KMS-11 (cell line): ENCODE data around the gene ECT2L.

Source experiments
- H2AFZ ChIP-seq: fragments of 200-600 bp; sonication (generic); 2 replicates; pipeline ENCODE4 v1.6.1; 2016; ENCODE audit warnings: antibody characterized with exemption, mixed run types, low read depth
- H3K27ac ChIP-seq: fragments of 200-600 bp; sonication (generic); 2 replicates; pipeline ENCODE4 v1.6.1; 2016; ENCODE audit warnings: mild to moderate bottlenecking, mixed run types
- H3K27me3 ChIP-seq: fragments of 200-600 bp; sonication (generic); 2 replicates; pipeline ENCODE4 v1.6.1; 2017; ENCODE audit warnings: mild to moderate bottlenecking, low read depth, mixed run types, moderate library complexity; ENCODE audit not compliant: insufficient read depth
- H3K36me3 ChIP-seq: fragments of 200-600 bp; sonication (generic); 2 replicates; pipeline ENCODE4 v1.6.1; 2017; ENCODE audit warnings: mild to moderate bottlenecking, mixed run types; ENCODE audit not compliant: insufficient read depth
- H3K4me1 ChIP-seq: fragments of 200-600 bp; sonication (generic); 2 replicates; pipeline ENCODE4 v1.6.1; 2016; ENCODE audit warnings: mild to moderate bottlenecking, low read depth, mixed run types; ENCODE audit not compliant: poor library complexity, severe bottlenecking
- H3K4me2 ChIP-seq: fragments of 200-600 bp; sonication (generic); 2 replicates; pipeline ENCODE4 v1.7.0; 2016; ENCODE audit warnings: mild to moderate bottlenecking, mixed run types
- H3K4me3 ChIP-seq: fragments of 200-600 bp; sonication (generic); IDR thresholded peaks from 2 replicates; pipeline ENCODE4 v1.6.1; 2017; ENCODE audit warnings: low read depth, low read length, mixed read lengths; ENCODE audit not compliant: insufficient read depth
- H3K79me2 ChIP-seq: fragments of 200-600 bp; sonication (generic); 2 replicates; pipeline ENCODE4 v1.6.1; 2016; ENCODE audit warnings: low read depth, mixed run types; ENCODE audit not compliant: insufficient read depth
- H3K9ac ChIP-seq: fragments of 200-600 bp; sonication (generic); 2 replicates; pipeline ENCODE4 v1.6.1; 2016; ENCODE audit warnings: mild to moderate bottlenecking, mixed run types
- H4K20me1 ChIP-seq: fragments of 200-600 bp; sonication (generic); 2 replicates; pipeline ENCODE4 v1.6.1; 2016; ENCODE audit warnings: mild to moderate bottlenecking, mixed run types; ENCODE audit not compliant: insufficient read depth
- TF ChIP-seq, protein P1 (sequence below): fragments of 200-600 bp; sonication (generic); conservative IDR thresholded peaks from 2 replicates; pipeline ENCODE4 v1.6.1; 2017; ENCODE audit warnings: low read depth, mild to moderate bottlenecking, antibody characterized with exemption, low read length, moderate library complexity, mixed read lengths

Gene ECT2L

DNA sequence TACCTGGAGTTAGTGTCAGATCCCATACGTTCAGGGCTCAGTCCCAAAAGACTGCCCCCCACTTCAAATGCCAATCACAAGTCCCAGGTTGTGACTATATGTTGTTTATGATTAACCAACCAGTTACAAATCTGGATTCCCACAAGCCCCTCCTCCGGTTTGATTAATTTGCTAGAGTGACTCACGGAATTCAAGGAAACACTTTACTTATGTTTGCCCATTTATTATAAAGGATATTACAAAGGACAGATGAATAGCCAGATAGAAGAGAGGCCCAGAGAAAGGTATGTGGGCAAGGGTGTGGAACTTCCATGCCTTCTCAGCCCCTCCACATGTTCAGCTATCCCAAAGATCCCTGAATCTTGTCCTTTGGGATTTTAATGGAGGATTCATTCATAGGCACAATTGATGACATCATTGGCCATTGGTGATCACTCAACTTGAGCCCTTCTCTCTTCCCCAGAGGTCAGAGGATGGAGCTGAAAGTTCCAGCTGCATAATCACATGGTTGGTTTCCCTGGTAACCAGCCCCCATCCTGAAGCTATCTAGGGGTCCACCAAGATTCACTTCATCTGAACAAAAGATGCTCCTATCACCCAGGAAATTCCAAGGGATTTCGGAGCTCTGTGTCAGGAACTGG, 2.0 kb downstream of the ECT2L start:
- Histone ChIP-seq H3K9ac (no peak overlapping the region), H3K4me2 (no peak overlapping the region), H3K4me1 (no peaks in the 10 kb centered on the region), H3K36me3 (no peaks in the 10 kb centered on the region), H3K27me3 (no peaks in the 10 kb centered on the region), H4K20me1 (no peaks in the 10 kb centered on the region), H3K27ac (no peak overlapping the region), H3K79me2 (no peaks in the 10 kb centered on the region), H2AFZ (no peak overlapping the region), H3K4me3 (no peak overlapping the region)
- TF ChIP-seq, protein P1, sequence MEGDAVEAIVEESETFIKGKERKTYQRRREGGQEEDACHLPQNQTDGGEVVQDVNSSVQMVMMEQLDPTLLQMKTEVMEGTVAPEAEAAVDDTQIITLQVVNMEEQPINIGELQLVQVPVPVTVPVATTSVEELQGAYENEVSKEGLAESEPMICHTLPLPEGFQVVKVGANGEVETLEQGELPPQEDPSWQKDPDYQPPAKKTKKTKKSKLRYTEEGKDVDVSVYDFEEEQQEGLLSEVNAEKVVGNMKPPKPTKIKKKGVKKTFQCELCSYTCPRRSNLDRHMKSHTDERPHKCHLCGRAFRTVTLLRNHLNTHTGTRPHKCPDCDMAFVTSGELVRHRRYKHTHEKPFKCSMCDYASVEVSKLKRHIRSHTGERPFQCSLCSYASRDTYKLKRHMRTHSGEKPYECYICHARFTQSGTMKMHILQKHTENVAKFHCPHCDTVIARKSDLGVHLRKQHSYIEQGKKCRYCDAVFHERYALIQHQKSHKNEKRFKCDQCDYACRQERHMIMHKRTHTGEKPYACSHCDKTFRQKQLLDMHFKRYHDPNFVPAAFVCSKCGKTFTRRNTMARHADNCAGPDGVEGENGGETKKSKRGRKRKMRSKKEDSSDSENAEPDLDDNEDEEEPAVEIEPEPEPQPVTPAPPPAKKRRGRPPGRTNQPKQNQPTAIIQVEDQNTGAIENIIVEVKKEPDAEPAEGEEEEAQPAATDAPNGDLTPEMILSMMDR, result no peak

DNA sequence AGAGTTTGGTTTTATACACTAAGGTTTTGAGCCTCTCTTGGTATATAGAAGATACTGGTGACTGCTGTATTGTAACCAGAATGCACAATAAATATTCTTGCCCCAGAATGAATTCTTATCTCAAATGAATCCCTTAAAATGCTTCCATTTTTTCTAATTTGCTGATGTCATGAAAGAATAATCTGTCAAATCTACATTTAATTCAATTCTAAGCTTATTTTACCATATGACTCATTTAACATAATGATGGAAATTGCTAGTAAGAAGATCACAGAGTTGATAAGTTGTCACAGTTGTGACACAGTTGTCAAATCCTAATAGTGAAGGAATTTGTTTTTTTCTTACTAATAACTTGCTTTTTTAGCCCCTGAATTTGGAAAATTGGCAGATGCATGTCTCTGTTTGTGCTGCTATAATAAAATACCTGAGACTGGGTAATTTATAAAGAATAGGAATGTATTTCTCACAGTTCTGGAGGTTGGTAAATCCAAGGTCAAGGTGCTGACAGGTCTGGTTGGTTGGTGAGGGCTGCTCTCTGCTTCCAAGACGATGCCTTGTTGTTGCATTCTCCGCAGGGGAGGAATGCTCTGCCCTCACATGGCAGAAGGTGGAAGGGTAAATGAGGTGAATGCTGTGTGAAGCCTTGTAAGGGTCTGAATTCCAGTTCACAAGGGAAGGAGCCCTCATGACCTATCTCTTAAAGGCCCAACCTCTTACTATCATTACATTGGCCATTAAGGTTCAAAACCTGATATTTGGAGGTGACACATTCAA, 4.7 kb downstream of the ECT2L start:
- Histone ChIP-seq H3K4me2 (no peak overlapping the region), H3K27me3 (no peaks in the 10 kb centered on the region), H3K9ac (no peak overlapping the region), H3K36me3 (no peaks in the 10 kb centered on the region), H3K4me1 (no peaks in the 10 kb centered on the region), H2AFZ (no peak overlapping the region), H3K4me3 (no peak overlapping the region), H3K79me2 (no peaks in the 10 kb centered on the region), H4K20me1 (no peaks in the 10 kb centered on the region), H3K27ac (no peak overlapping the region)
- TF ChIP-seq, protein P1, result no peak

DNA sequence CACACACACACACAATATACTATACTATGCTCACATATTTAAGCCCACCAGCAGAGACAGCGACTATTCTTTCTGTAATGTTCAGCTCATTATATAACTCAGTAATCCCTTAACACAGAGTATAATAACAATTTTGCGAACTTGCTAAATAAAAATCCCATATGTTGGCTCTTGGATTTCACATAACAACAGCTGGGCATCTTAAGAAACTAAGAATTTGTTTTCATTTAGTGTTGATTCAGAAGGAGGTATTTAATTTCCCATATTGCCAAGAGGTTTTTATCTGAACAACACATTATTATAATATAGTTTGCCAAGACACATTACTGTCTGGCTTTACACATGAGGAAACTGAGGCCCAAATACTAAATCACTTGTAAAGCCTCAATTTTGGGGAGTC, 7.4 kb downstream of the ECT2L start:
- TF ChIP-seq, protein P1, result no peak

DNA sequence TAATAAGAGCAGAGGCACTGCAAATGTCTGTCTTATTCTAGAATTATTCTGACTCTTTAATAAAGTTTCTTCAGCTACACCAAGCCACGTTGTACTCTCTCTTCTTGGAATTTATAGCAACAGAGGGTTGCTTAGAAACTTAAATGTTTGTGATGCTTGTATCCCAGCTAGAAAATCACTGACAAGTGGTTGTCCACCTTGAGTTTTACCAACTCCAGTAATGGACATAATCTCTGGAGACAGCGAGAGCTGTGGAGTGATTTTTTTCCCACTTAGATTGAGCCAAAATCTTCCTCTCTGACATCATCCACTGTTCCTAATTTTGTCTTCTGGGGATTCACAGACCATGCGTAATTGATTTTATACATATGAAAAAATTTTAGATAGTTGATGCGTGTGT, 8.0 kb downstream of the ECT2L start:
- Histone ChIP-seq H3K4me1 (no peaks in the 10 kb centered on the region), H3K27me3 (no peaks in the 10 kb centered on the region), H2AFZ (no peak overlapping the region), H3K4me2 (no peak overlapping the region), H3K27ac (no peak overlapping the region), H3K36me3 (no peaks in the 10 kb centered on the region), H3K9ac (no peak overlapping the region), H4K20me1 (no peaks in the 10 kb centered on the region), H3K4me3 (no peak overlapping the region), H3K79me2 (no peaks in the 10 kb centered on the region)
- TF ChIP-seq, protein P1, result no peak

More for the DNA sequence above, 7.4 kb downstream of the ECT2L start:
- Histone ChIP-seq H3K9ac (no peak overlapping the region), H4K20me1 (no peaks in the 10 kb centered on the region), H3K27ac (no peak overlapping the region), H3K27me3 (no peaks in the 10 kb centered on the region), H3K79me2 (no peaks in the 10 kb centered on the region), H3K36me3 (no peaks in the 10 kb centered on the region), H2AFZ (no peak overlapping the region), H3K4me3 (no peak overlapping the region), H3K4me1 (no peaks in the 10 kb centered on the region), H3K4me2 (no peak overlapping the region)
